ENCODE results near the gene CCDC88B. TPM values are rescaled to one million over a fixed set of nuclear protein-coding genes. Genes with fewer than 3 reads are reported as not detected.

Gene CCDC88B
- total and polyA plus RNA-seq, 2 of the 8 experiments (the other 6 are each of a cell fraction or from before 2014, with no cell fraction given): 5.9 to 12.5 TPM

DNA sequence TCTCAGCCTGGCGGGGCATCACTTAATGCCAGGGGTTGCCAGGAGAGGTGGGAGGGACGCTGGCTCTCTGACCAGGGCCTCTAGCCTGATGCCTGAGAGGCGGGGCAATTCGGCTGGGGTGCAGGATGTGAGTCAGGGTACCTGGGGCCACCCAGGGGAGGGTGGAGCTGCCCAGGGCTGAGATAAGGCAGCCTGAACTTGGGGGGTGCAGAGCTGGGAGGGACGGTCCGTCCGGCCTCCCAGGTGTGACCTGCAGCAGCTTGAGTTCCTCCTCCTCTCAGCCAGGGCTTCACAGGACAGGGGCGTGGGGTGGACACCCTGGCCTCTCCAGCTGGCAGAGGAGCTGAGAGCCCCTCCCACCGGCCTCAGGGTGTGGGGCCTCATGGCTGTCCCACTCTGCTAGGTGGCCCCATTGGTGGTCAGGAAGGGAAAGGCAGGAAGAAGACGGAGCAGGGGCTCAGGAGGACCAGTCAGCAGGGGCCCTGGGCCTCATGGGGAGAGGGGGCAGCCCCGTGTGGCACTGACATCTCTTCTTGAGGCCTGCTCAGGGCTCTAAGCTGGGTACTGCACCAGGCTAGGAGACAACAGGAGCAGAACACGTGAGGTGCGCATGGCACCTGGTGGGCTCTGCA lies 18.0 kb downstream of the CCDC88B start:
- H2BK20ac ChIP-seq (ENCODE audit: low read length): no peak overlapping the region
- no peak for TF ChIP-seq TAF1 (IDR thresholded peaks at IDR 0.05; ENCODE audit: low read depth, low read length)
- TF ChIP-seq USF2 (IDR thresholded peaks at IDR 0.05; ENCODE audit: low read length): no peak
- TF ChIP-seq CBX8 (IDR thresholded peaks at IDR 0.05; ENCODE audit: borderline replicate concordance, low read depth, low read length): no peak
- TF ChIP-seq RAD21 (IDR thresholded peaks at IDR 0.05 in 1 of 2, conservative IDR thresholded peaks at IDR 0.05 in 1 of 2; ENCODE audit: low read depth in 2 of 2, low read length in 2 of 2): no peak
- TF ChIP-seq SP1 (IDR thresholded peaks at IDR 0.05; ENCODE audit: low read depth, low read length): no peak
- H3K4me3 ChIP-seq (ENCODE audit: extremely low read depth in 1 of 4, insufficient read depth in 2 of 4, low read depth in 3 of 4, low read length in 4 of 4): no peak overlapping the region; a peak in 1 of 8 replicates
- H3K36me3 ChIP-seq (ENCODE audit: control insufficient read depth in 2 of 4, insufficient read depth in 4 of 4, low read length in 3 of 4): peaks cover 0 to 9% (median 2%) of the 10 kb centered on the region in 4 experiments; a peak in 3 of 8 replicates
- H3K79me2 ChIP-seq (ENCODE audit: control insufficient read depth in 1 of 2, insufficient read depth in 2 of 2, low read length in 2 of 2): no peaks in the 10 kb centered on the region
- H3K27me3 ChIP-seq (replicated peaks in 1 of 4; ENCODE audit: control insufficient read depth in 3 of 4, extremely low read depth in 1 of 4, insufficient read depth in 3 of 4, low read length in 3 of 4): no peaks in the 10 kb centered on the region
- H3K18ac ChIP-seq (ENCODE audit: extremely low read depth, low read length): no peak overlapping the region; the same call in 1 of the 2 replicates
- CTCF ChIA-PET (ENCODE audit: partially characterized antibody): interaction anchor here (0.5 to 37.6 kb wide), 13 partner anchors 9 to 392 kb away, joined by 3 to 614 read pairs (median 8); partner anchors contain the start of genes CATSPERZ, CCDC88B, ESRRA and PRDX5
- peak overlapping the region; percentile 87 for H4K91ac ChIP-seq (replicated peaks; ENCODE audit: insufficient read length, low read length)
- FAIRE-seq: no peak
- no peaks in the 10 kb centered on the region; the same call in 1 of the 2 replicates for H3K79me1 ChIP-seq (ENCODE audit: low read depth, low read length)
- H2BK5ac ChIP-seq (ENCODE audit: low read depth, low read length): no peak overlapping the region
- H4K5ac ChIP-seq (ENCODE audit: insufficient read length, low read depth, low read length): no peak overlapping the region
- no peaks in the 10 kb centered on the region for H3K9me3 ChIP-seq (ENCODE audit: insufficient read depth in 2 of 2, low read depth in 1 of 2, low read length in 1 of 2)
- H4K20me1 ChIP-seq (replicated peaks in 1 of 2; ENCODE audit: control insufficient read depth in 1 of 2, insufficient read depth in 2 of 2, low read length in 2 of 2): peaks cover 0 to 4% of the 10 kb centered on the region in 2 experiments
- 74% methylated on average over 10 of the region's 13 CpGs; no CpG with 5 or more reads in 1 of the 2 experiments for WGBS, 2 experiments (ENCODE audit: extremely low coverage in 1 of 2, insufficient coverage in 1 of 2, insufficient read length in 1 of 2, insufficient replicate concordance in 2 of 2, low coverage in 1 of 2, low lambda C conversion rate in 2 of 2, missing lambda C conversion rate in 1 of 2)
- H3K27ac ChIP-seq (ENCODE audit: low read depth, low read length): no peak overlapping the region
- peak overlapping the region; percentile 27 for H2BK120ac ChIP-seq (replicated peaks; ENCODE audit: low read depth, low read length)
- H3K4me2 ChIP-seq (ENCODE audit: insufficient read depth in 1 of 2, low read depth in 2 of 2, low read length in 2 of 2): peak overlapping the region; percentile 76 to 87; a peak in 3 of 4 replicates
- H3K23ac ChIP-seq (ENCODE audit: insufficient read length): no peak overlapping the region
- H3K9ac ChIP-seq (replicated peaks in 1 of 4; ENCODE audit: extremely low read depth in 1 of 4, low read depth in 3 of 4, low read length in 3 of 4): no peak overlapping the region
- POLR2A ChIA-PET (ENCODE audit: partially characterized antibody): interaction anchor here (1.2 to 3.6 kb wide), 7 partner anchors 9 to 173 kb away, joined by 3 to 14 read pairs (median 4); no protein-coding TSS in a partner anchor
- no peak overlapping the region for H3K14ac ChIP-seq (ENCODE audit: insufficient read length)
- H2BK12ac ChIP-seq (ENCODE audit: low read depth, low read length): no peak overlapping the region
- peaks cover 7% of the 10 kb centered on the region; the same call in 1 of the 2 replicates for H3K23me2 ChIP-seq (ENCODE audit: low read depth, low read length)
- H2AK5ac ChIP-seq (ENCODE audit: low read depth, low read length): peak overlapping the region; percentile 43; the same call in 1 of the 2 replicates
- no peak overlapping the region for H2AFZ ChIP-seq (ENCODE audit: low read length)
- peak overlapping the region; percentile 37 for H4K8ac ChIP-seq (ENCODE audit: extremely low read depth, insufficient read depth, low read length)
- H3K4ac ChIP-seq (replicated peaks; ENCODE audit: insufficient read length, low read depth, low read length): peak overlapping the region; percentile 96
- no peak overlapping the region for H2BK15ac ChIP-seq (ENCODE audit: low read length)
- H3K56ac ChIP-seq (replicated peaks; ENCODE audit: insufficient read length, low read depth, low read length): no peak overlapping the region
- H3K4me1 ChIP-seq (replicated peaks in 1 of 4; ENCODE audit: control insufficient read depth in 3 of 4, insufficient read depth in 4 of 4, low read length in 3 of 4): peaks cover 0 to 39% (median 30%) of the 10 kb centered on the region in 4 experiments; a peak in 6 of 7 replicates
- DNase-seq (ENCODE audit: low read depth in 1 of 2, low spot score in 2 of 2): peak in 1 of 2 experiments; percentile 51

All from H1 (cell line).